WTC11 (cell line): Measurements from ENCODE around the gene CCNG2.

Source experiments
- CREB1 ChIP-seq: sonication (generic); formaldehyde crosslinking; IDR thresholded peaks from 2 replicates; pipeline ENCODE4 v1.8.0; 2023; ENCODE audit warnings: mild to moderate bottlenecking, missing genetic modification reagents
- CTCF ChIP-seq: fragments of 200-600 bp; IDR thresholded peaks from 2 replicates; pipeline ENCODE4 v1.8.0; 2022; ENCODE audit warnings: antibody characterized with exemption
- E2F4 ChIP-seq: sonication (generic); formaldehyde crosslinking; IDR thresholded peaks from 2 replicates; pipeline ENCODE4 v1.8.1; 2022; ENCODE audit warnings: low read depth, mild to moderate bottlenecking, moderate library complexity, missing genetic modification reagents, borderline replicate concordance
- FOXP1 ChIP-seq: sonication (generic); formaldehyde crosslinking; IDR thresholded peaks from 2 replicates; pipeline ENCODE4 v1.8.0; 2022; ENCODE audit warnings: missing genetic modification reagents, mild to moderate bottlenecking, moderate library complexity, borderline replicate concordance
- KAT7 ChIP-seq: sonication (generic); formaldehyde crosslinking; IDR thresholded peaks from 2 replicates; pipeline ENCODE4 v1.8.1; 2023; ENCODE audit warnings: missing genetic modification reagents, mild to moderate bottlenecking, borderline replicate concordance
- SP1 ChIP-seq: sonication (generic); formaldehyde crosslinking; conservative IDR thresholded peaks from 2 replicates; pipeline ENCODE4 v1.8.1; 2022; ENCODE audit warnings: missing genetic modification reagents
- TEAD4 ChIP-seq: sonication (generic); formaldehyde crosslinking; IDR thresholded peaks from 2 replicates; pipeline ENCODE4 v1.8.0; 2022; ENCODE audit warnings: mild to moderate bottlenecking, missing genetic modification reagents
- ZBTB21 ChIP-seq: sonication (generic); formaldehyde crosslinking; IDR thresholded peaks from 2 replicates; pipeline ENCODE4 v1.8.1; 2023; ENCODE audit warnings: mild to moderate bottlenecking, missing genetic modification reagents, borderline replicate concordance
- ZNF138 ChIP-seq: sonication (generic); formaldehyde crosslinking; conservative IDR thresholded peaks from 2 replicates; pipeline ENCODE4 v1.8.1; 2022; ENCODE audit warnings: mild to moderate bottlenecking, moderate library complexity, missing genetic modification reagents
- TF ChIP-seq, protein P1 (sequence below): sonication (generic); formaldehyde crosslinking; IDR thresholded peaks from 2 replicates; pipeline ENCODE4 v1.8.0; 2022; ENCODE audit warnings: mild to moderate bottlenecking, missing genetic modification reagents
- TF ChIP-seq, protein P2 (sequence below): sonication (generic); formaldehyde crosslinking; IDR thresholded peaks from 2 replicates; pipeline ENCODE4 v1.8.1; 2022; ENCODE audit warnings: low read depth, missing genetic modification reagents, borderline replicate concordance
- TF ChIP-seq, protein P3 (sequence below): sonication (generic); formaldehyde crosslinking; conservative IDR thresholded peaks from 2 replicates; pipeline ENCODE4 v1.8.1; 2023; ENCODE audit warnings: mild to moderate bottlenecking, low read depth, missing genetic modification reagents, moderate library complexity
- TF ChIP-seq, protein P4 (sequence below): fragments of 250-450 bp; sonication (Bioruptor Pico); IDR thresholded peaks from 2 replicates; pipeline ENCODE4 v1.8.0; 2021; ENCODE audit warnings: mild to moderate bottlenecking

DNA sequence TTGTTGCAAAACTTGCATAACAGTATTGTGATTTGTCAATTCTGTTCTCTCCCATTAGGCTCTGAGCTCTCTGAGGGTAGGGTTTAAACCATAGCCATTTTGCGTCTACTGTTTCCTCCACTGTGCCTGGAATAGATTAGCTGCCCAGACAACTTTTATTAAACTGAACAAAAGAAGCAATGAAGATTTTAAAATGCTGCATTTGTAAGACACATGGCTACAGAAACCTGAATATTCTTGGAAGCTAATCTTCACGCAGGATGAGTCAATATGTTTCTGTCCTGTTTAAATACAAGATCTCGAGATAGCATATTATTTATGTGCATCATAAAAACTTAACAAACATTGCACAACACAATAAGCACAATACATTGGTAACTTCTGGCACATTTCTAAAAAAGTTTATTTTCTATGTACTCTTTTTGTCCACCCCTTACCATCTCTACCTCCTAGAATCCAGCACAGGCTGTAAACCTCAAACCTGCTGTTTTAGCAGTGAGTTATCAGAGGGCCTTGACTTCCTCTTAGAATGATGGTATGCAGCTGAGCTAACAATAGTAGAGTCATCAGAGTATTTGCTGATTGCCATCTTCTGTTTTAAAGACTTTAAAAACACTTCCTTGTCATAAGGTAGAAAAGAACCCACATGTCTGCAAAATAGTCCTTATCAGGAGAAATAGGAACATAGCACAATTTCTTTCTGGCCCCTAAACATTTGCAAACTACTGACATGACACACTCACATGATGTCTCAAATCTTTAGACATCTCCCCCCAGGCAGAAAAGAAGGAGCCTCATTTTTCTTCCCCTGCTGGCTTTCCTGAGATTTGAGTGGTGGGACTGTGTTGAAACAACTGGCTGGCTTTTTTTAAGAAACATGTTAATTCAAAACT, 10.6 kb upstream of the CCNG2 start:
- TF ChIP-seq ZBTB21 (CRISPR knock-in tag), result no peak
- no peak for TF ChIP-seq CTCF
- TF ChIP-seq, protein P1, sequence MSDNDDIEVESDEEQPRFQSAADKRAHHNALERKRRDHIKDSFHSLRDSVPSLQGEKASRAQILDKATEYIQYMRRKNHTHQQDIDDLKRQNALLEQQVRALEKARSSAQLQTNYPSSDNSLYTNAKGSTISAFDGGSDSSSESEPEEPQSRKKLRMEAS, result no peak
- no peak for TF ChIP-seq KAT7
- TF ChIP-seq, protein P2, sequence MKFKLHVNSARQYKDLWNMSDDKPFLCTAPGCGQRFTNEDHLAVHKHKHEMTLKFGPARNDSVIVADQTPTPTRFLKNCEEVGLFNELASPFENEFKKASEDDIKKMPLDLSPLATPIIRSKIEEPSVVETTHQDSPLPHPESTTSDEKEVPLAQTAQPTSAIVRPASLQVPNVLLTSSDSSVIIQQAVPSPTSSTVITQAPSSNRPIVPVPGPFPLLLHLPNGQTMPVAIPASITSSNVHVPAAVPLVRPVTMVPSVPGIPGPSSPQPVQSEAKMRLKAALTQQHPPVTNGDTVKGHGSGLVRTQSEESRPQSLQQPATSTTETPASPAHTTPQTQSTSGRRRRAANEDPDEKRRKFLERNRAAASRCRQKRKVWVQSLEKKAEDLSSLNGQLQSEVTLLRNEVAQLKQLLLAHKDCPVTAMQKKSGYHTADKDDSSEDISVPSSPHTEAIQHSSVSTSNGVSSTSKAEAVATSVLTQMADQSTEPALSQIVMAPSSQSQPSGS, result no peak
- no peak for TF ChIP-seq SP1 (CRISPR knock-in tag)
- TF ChIP-seq, protein P3, sequence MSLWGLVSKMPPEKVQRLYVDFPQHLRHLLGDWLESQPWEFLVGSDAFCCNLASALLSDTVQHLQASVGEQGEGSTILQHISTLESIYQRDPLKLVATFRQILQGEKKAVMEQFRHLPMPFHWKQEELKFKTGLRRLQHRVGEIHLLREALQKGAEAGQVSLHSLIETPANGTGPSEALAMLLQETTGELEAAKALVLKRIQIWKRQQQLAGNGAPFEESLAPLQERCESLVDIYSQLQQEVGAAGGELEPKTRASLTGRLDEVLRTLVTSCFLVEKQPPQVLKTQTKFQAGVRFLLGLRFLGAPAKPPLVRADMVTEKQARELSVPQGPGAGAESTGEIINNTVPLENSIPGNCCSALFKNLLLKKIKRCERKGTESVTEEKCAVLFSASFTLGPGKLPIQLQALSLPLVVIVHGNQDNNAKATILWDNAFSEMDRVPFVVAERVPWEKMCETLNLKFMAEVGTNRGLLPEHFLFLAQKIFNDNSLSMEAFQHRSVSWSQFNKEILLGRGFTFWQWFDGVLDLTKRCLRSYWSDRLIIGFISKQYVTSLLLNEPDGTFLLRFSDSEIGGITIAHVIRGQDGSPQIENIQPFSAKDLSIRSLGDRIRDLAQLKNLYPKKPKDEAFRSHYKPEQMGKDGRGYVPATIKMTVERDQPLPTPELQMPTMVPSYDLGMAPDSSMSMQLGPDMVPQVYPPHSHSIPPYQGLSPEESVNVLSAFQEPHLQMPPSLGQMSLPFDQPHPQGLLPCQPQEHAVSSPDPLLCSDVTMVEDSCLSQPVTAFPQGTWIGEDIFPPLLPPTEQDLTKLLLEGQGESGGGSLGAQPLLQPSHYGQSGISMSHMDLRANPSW (CRISPR knock-in tag), result no peak
- no peak for TF ChIP-seq FOXP1 (CRISPR knock-in tag)
- TF ChIP-seq, protein P4, sequence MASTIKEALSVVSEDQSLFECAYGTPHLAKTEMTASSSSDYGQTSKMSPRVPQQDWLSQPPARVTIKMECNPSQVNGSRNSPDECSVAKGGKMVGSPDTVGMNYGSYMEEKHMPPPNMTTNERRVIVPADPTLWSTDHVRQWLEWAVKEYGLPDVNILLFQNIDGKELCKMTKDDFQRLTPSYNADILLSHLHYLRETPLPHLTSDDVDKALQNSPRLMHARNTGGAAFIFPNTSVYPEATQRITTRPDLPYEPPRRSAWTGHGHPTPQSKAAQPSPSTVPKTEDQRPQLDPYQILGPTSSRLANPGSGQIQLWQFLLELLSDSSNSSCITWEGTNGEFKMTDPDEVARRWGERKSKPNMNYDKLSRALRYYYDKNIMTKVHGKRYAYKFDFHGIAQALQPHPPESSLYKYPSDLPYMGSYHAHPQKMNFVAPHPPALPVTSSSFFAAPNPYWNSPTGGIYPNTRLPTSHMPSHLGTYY (CRISPR knock-in tag), result no peak
- no peak for TF ChIP-seq TEAD4
- no peak for TF ChIP-seq ZNF138 (CRISPR knock-in tag)
- no peak for TF ChIP-seq E2F4
- no peak for TF ChIP-seq CREB1 (CRISPR knock-in tag)
